ENCODE data around the gene SALL3. TPM values are rescaled to one million over a fixed set of nuclear protein-coding genes. Genes with fewer than 3 reads are reported as not detected.

Gene SALL3
- total and polyA plus RNA-seq, 2 of the 8 experiments (the other 6 are each of a cell fraction or from before 2014, with no cell fraction given): 10.5 to 46.4 TPM

- no peak overlapping the region for H4K8ac ChIP-seq (ENCODE audit: extremely low read depth, insufficient read depth, low read length)
- H2BK5ac ChIP-seq (ENCODE audit: low read depth, low read length): no peak overlapping the region
- H2AK5ac ChIP-seq (ENCODE audit: low read depth, low read length): no peak overlapping the region
- H3K4ac ChIP-seq (replicated peaks; ENCODE audit: insufficient read length, low read depth, low read length): no peak overlapping the region
- no peak overlapping the region for H2AFZ ChIP-seq (ENCODE audit: low read length)
- H3K4me2 ChIP-seq (ENCODE audit: insufficient read depth in 1 of 2, low read depth in 2 of 2, low read length in 2 of 2): no peak overlapping the region
- FAIRE-seq: no peak
- H2BK20ac ChIP-seq (ENCODE audit: low read length): no peak overlapping the region
- H4K91ac ChIP-seq (replicated peaks; ENCODE audit: insufficient read length, low read length): no peak overlapping the region
- DNase-seq (ENCODE audit: low read depth in 1 of 2, low spot score in 2 of 2): no peak
- H3K56ac ChIP-seq (replicated peaks; ENCODE audit: insufficient read length, low read depth, low read length): no peak overlapping the region
- no peaks in the 10 kb centered on the region for H3K27me3 ChIP-seq (replicated peaks in 1 of 4; ENCODE audit: control insufficient read depth in 3 of 4, extremely low read depth in 1 of 4, insufficient read depth in 3 of 4, low read length in 3 of 4)
- no peak overlapping the region for H3K14ac ChIP-seq (ENCODE audit: insufficient read length)
- no peak overlapping the region for H3K4me3 ChIP-seq (ENCODE audit: extremely low read depth in 1 of 4, insufficient read depth in 2 of 4, low read depth in 3 of 4, low read length in 4 of 4)
- H3K23ac ChIP-seq (ENCODE audit: insufficient read length): no peak overlapping the region
- CTCF ChIA-PET (ENCODE audit: partially characterized antibody): interaction anchor here (0.9 to 1.1 kb wide), 3 partner anchors 12 to 136 kb away, joined by 3 read pairs; no protein-coding TSS in a partner anchor
- POLR2A ChIA-PET (ENCODE audit: partially characterized antibody): interaction anchor here (1.1 kb wide), 1 partner anchor 11 kb away, joined by 3 read pairs; no protein-coding TSS in a partner anchor
- no peaks in the 10 kb centered on the region; a peak in 1 of 4 replicates for H3K9me3 ChIP-seq (ENCODE audit: insufficient read depth in 2 of 2, low read depth in 1 of 2, low read length in 1 of 2)
- H3K79me1 ChIP-seq (ENCODE audit: low read depth, low read length): no peaks in the 10 kb centered on the region
- H2BK120ac ChIP-seq (replicated peaks; ENCODE audit: low read depth, low read length): no peak overlapping the region
- H3K23me2 ChIP-seq (ENCODE audit: low read depth, low read length): no peaks in the 10 kb centered on the region
- no peaks in the 10 kb centered on the region for H4K20me1 ChIP-seq (replicated peaks in 1 of 2; ENCODE audit: control insufficient read depth in 1 of 2, insufficient read depth in 2 of 2, low read length in 2 of 2)
- no peak overlapping the region for H3K18ac ChIP-seq (ENCODE audit: extremely low read depth, low read length)
- H3K36me3 ChIP-seq (ENCODE audit: control insufficient read depth in 2 of 4, insufficient read depth in 4 of 4, low read length in 3 of 4): no peaks in the 10 kb centered on the region
- no peak overlapping the region for H3K9ac ChIP-seq (replicated peaks in 1 of 4; ENCODE audit: extremely low read depth in 1 of 4, low read depth in 3 of 4, low read length in 3 of 4)
- no peaks in the 10 kb centered on the region for H3K79me2 ChIP-seq (ENCODE audit: control insufficient read depth in 1 of 2, insufficient read depth in 2 of 2, low read length in 2 of 2)
- no peak overlapping the region for H3K27ac ChIP-seq (ENCODE audit: low read depth, low read length)
- H2BK15ac ChIP-seq (ENCODE audit: low read length): no peak overlapping the region
- H2BK12ac ChIP-seq (ENCODE audit: low read depth, low read length): peak overlapping the region; percentile 60; the same call in 1 of the 2 replicates
- no peaks in the 10 kb centered on the region for H3K4me1 ChIP-seq (replicated peaks in 1 of 4; ENCODE audit: control insufficient read depth in 3 of 4, insufficient read depth in 4 of 4, low read length in 3 of 4)
- WGBS, 2 experiments (ENCODE audit: extremely low coverage in 1 of 2, insufficient coverage in 1 of 2, insufficient read length in 1 of 2, insufficient replicate concordance in 2 of 2, low coverage in 1 of 2, low lambda C conversion rate in 2 of 2, missing lambda C conversion rate in 1 of 2): 93% methylated on average over 17 of the region's 17 CpGs; no CpG with 5 or more reads in 1 of the 2 experiments
- H4K5ac ChIP-seq (ENCODE audit: insufficient read length, low read depth, low read length): no peak overlapping the region
- TF ChIP-seq SUZ12 (IDR thresholded peaks at IDR 0.05; ENCODE audit: low read length) (no peak), CEBPB (IDR thresholded peaks at IDR 0.05; ENCODE audit: low read depth, low read length) (no peak), CTCF (IDR thresholded peaks at IDR 0.05; ENCODE audit: control extremely low read depth in 1 of 3, insufficient read depth in 1 of 3, low read depth in 1 of 3, low read length in 3 of 3) (no peak), TAF7 (optimal IDR thresholded peaks at IDR 0.05; ENCODE audit: borderline replicate concordance, low read depth, low read length) (no peak), NANOG (IDR thresholded peaks at IDR 0.05; ENCODE audit: insufficient read depth, low read depth, low read length, poor library complexity, severe bottlenecking) (no peak), BCL11A (IDR thresholded peaks at IDR 0.05; ENCODE audit: low read depth in 2 of 2, low read length in 2 of 2) (no peak), SP1 (IDR thresholded peaks at IDR 0.05; ENCODE audit: low read depth, low read length) (no peak), TBP (IDR thresholded peaks at IDR 0.05; ENCODE audit: low read depth, low read length) (no peak), EGR1 (IDR thresholded peaks at IDR 0.05; ENCODE audit: borderline replicate concordance, low read depth, low read length) (no peak)
- TF ChIP-seq, protein P1, sequence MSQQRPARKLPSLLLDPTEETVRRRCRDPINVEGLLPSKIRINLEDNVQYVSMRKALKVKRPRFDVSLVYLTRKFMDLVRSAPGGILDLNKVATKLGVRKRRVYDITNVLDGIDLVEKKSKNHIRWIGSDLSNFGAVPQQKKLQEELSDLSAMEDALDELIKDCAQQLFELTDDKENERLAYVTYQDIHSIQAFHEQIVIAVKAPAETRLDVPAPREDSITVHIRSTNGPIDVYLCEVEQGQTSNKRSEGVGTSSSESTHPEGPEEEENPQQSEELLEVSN (IDR thresholded peaks at IDR 0.05): no peak
Measured at GRCh38 chr18:79011300-79011870, 31.8 kb downstream of the SALL3 start.

Measured in H1 (cell line).